Stomach (tissue), 9 donors: ENCODE measurements around the gene SDCCAG8. TPM values are rescaled to one million over a fixed set of nuclear protein-coding genes. Genes with fewer than 3 reads are reported as not detected.
A peak's percentile ranks its signal among the peaks of the same experiment; 100 is the strongest.

Experiments
- DNase-seq, 2 donors: peaks; one replicate each; pipeline versions ENCODE4 v3.0.0 to v3.0.0-alpha.2; 2013 to 2019
- H3K27ac ChIP-seq, 5 donors: fragments of 200-600 bp in 4 of 5; sonication (generic) in 4 of 5; one replicate each; pipeline ENCODE4 v1.5.1; 2013 to 2019; ENCODE audit warnings: mild to moderate bottlenecking in 1 of 5, moderate library complexity in 1 of 5
- H3K27me3 ChIP-seq, 3 donors: fragments of 200-600 bp; sonication (generic); one replicate each; pipeline ENCODE4 v1.5.1; 2017 to 2019; ENCODE audit warnings: mixed run types in 1 of 3
- H3K36me3 ChIP-seq, 4 donors: fragments of 200-600 bp; sonication (generic); 1 replicate in 3 of 4; 2 replicates in 1 of 4; pipeline ENCODE4 v1.5.1; 2016 to 2019
- H3K4me1 ChIP-seq, 4 donors: fragments of 200-600 bp; sonication (generic); one replicate each; pipeline ENCODE4 v1.5.1; 2016 to 2019
- H3K4me3 ChIP-seq, 4 donors: fragments of 200-600 bp; sonication (generic) in 3 of 4; one replicate each; pipeline ENCODE4 v1.5.1; 2016 to 2019; ENCODE audit warnings: mild to moderate bottlenecking in 1 of 4
- H3K9me3 ChIP-seq, 4 donors: fragments of 200-600 bp; sonication (generic); one replicate each; pipeline ENCODE4 v1.5.1; 2016 to 2019
- EP300 ChIP-seq: sonication (generic); formaldehyde crosslinking; IDR thresholded peaks from one replicate; pipeline ENCODE4 v1.6.1; 2017; ENCODE audit warnings: antibody characterized with exemption
- POLR2A ChIP-seq, 4 donors: fragments of 450-650 bp; IDR thresholded peaks; one replicate each; pipeline ENCODE4 v1.6.1; 2016; ENCODE audit warnings: antibody characterized with exemption in 4 of 4, control low read depth in 2 of 4, mild to moderate bottlenecking in 1 of 4, moderate library complexity in 1 of 4
- POLR2AphosphoS5 ChIP-seq, 3 donors: sonication (generic); formaldehyde crosslinking; IDR thresholded peaks; one replicate each; pipeline ENCODE4 v1.6.1; 2016; ENCODE audit warnings: antibody characterized with exemption in 3 of 3
- WGBS, 5 donors: extraction: QIAGEN DNeasy Blood & Tissue Kit in 3 of 5; methylation state at CpG; one replicate each; pipeline versions ENCODE4 v1.1.5 to v1.1.7; 2013 to 2018; 5-methylcytosine and 5-hydroxymethylcytosine counted together
- intact Hi-C: fragments of 100-400 bp; cut with DNase I; formaldehyde crosslinking; loops from one replicate; pipeline ENCODE4 v1.15.1; 2023; ENCODE audit warnings: low total_unique reads
- polyA plus RNA-seq, 3 donors: library from polyadenylated mRNA; stranded (reverse); fragments of 200-250 nt; gene quantifications; one replicate each; pipeline ENCODE4 v1.2.3, GENCODE V29; 2013
- total RNA-seq, 5 donors: library from RNA; depleted of rRNA; stranded (reverse); fragments of >200 nt; gene quantifications; one replicate each; pipeline versions ENCODE4 v1.1.0 to v1.2.3, GENCODE V29; 2014 to 2016
- TF ChIP-seq, protein P1 (sequence below), 7 experiments: fragments of 450-650 bp in 4 of 7; fragments of 200-600 bp in 3 of 7; sonication (generic) in 3 of 7; IDR thresholded peaks; one replicate each; pipeline ENCODE4 v1.5.1; 2016 to 2019; ENCODE audit warnings: antibody characterized with exemption in 7 of 7, control low read depth in 2 of 7, mild to moderate bottlenecking in 1 of 7
- donor health status: healthy with polysubstance abuse.
- donor health status: Bipolar disorder and iron deficiency.
- donor health status: healthy.

SDCCAG8 gene
- total and polyA plus RNA-seq, 8 donors, result 16.3 to 184 (median 24.5) TPM

GRCh38 chr1:243477731-243478290, 222.0 kb downstream of the SDCCAG8 start:
- no peak for DNase-seq
- H3K36me3 ChIP-seq, result peaks cover 0 to 18% (median 2%) of the 10 kb centered on the region in 4 donors
- no peak overlapping the region for H3K4me3 ChIP-seq
- H3K4me1 ChIP-seq, result peaks cover 4 to 26% (median 15%) of the 10 kb centered on the region in 4 donors
- no peaks in the 10 kb centered on the region for H3K9me3 ChIP-seq
- intact Hi-C loops, result no loop called here
- 88 to 96% (median 94%) methylated on average over 7 of the region's 7 CpGs for WGBS, 5 donors
- no peaks in the 10 kb centered on the region for H3K27me3 ChIP-seq
- TF ChIP-seq POLR2AphosphoS5 (IDR thresholded peaks at IDR 0.05) (no peak), EP300 (no peak), POLR2A (IDR thresholded peaks at IDR 0.05) (no peak)
- TF ChIP-seq, protein P1, sequence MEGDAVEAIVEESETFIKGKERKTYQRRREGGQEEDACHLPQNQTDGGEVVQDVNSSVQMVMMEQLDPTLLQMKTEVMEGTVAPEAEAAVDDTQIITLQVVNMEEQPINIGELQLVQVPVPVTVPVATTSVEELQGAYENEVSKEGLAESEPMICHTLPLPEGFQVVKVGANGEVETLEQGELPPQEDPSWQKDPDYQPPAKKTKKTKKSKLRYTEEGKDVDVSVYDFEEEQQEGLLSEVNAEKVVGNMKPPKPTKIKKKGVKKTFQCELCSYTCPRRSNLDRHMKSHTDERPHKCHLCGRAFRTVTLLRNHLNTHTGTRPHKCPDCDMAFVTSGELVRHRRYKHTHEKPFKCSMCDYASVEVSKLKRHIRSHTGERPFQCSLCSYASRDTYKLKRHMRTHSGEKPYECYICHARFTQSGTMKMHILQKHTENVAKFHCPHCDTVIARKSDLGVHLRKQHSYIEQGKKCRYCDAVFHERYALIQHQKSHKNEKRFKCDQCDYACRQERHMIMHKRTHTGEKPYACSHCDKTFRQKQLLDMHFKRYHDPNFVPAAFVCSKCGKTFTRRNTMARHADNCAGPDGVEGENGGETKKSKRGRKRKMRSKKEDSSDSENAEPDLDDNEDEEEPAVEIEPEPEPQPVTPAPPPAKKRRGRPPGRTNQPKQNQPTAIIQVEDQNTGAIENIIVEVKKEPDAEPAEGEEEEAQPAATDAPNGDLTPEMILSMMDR (IDR thresholded peaks at IDR 0.05), result no peak
- no peak overlapping the region for H3K27ac ChIP-seq

DNA sequence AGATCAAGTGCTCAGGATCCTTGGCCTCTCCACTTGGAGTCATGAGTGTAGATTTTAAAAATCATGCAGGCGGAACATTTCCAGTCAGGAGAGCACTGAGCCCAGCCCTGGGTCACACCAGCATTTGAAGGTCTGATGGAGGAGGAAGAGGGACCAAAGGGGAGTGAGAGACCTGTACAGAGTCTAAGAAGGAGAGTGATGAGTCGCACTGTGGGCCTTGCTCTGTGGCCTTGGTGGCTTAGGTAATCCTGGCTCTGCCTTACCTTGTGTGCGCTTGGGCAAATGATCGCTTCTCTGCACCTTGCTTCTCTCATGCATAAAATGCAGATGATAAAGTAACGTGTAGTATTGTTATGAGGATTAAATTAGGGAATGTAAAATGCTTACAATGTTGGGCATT, 225.3 kb downstream of the SDCCAG8 start:
- Histone ChIP-seq H3K4me1 (peaks cover 0 to 18% (median 16%) of the 10 kb centered on the region in 4 donors), H3K9me3 (no peaks in the 10 kb centered on the region), H3K36me3 (peaks cover 0 to 4% (median 0%) of the 10 kb centered on the region in 4 donors), H3K4me3 (no peak overlapping the region), H3K27me3 (no peaks in the 10 kb centered on the region), H3K27ac (no peak overlapping the region)
- intact Hi-C loops, result no loop called here
- DNase-seq, result no peak
- 92 to 98% (median 96%) methylated on average over 5 of the region's 5 CpGs for WGBS, 5 donors
- TF ChIP-seq POLR2A (IDR thresholded peaks at IDR 0.05), result no peak
- TF ChIP-seq EP300, result no peak
- TF ChIP-seq, protein P1 (IDR thresholded peaks at IDR 0.05), result no peak
- TF ChIP-seq POLR2AphosphoS5 (IDR thresholded peaks at IDR 0.05), result no peak

DNA sequence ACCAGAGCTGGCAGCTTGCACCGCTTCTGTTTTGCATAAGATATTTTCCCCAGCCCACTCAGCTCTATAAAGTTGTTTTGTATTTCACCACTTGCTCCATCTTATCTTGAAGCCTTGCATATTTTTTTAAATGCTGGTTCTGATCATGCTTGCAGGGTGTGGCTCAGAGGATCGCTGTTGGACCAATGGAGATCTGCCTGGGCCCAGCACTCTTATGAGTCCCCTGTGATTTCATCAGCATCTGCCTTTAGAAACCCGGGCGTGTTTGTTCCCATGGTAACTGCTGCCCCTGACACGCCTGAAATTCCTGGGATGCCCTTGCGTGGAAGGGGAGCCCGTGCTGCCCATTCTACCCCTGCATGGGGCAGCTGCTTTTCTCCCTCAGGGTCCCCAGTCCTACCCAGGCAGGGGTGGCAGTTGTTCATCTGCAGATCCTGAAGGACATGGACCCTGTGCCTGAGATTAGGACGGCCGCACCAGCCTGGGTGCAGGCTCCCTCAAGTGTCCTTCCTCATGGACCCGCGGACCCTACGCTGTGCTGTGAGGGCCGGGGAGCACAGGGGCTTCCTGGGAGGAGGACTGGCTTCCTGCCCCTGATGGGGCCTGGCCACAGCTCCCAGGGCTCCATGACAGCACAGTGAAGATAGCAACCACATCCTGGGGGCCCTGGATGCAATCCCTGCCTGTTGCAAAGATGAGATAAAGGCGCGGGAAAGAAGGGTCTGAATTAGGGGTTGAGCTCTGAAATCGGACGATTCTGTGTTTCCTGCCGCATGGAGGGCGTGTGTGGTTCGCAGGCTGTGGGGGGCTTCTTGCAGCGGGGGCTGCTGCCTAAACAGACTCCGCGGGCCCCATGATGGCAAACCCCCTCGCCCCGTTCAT, 226.5 kb downstream of the SDCCAG8 start:
- peak overlapping the region; percentile 39 to 51 (median 45) for H3K4me3 ChIP-seq
- intact Hi-C loops, result no loop called here
- peak in 1 of 2 donors; percentile 60 for DNase-seq
- peak overlapping the region in 1 of 5 donors; percentile 64 for H3K27ac ChIP-seq
- peaks cover 0 to 18% (median 16%) of the 10 kb centered on the region in 4 donors for H3K4me1 ChIP-seq
- TF ChIP-seq POLR2AphosphoS5 (IDR thresholded peaks at IDR 0.05), result no peak
- no peak for TF ChIP-seq EP300
- TF ChIP-seq, protein P1 (IDR thresholded peaks at IDR 0.05), result no peak
- TF ChIP-seq POLR2A (IDR thresholded peaks at IDR 0.05), result no peak
- 37 to 48% (median 46%) methylated on average over 23 to 25 of the region's 25 CpGs for WGBS, 5 donors
- H3K9me3 ChIP-seq, result no peaks in the 10 kb centered on the region
- H3K27me3 ChIP-seq, result no peaks in the 10 kb centered on the region
- H3K36me3 ChIP-seq, result no peaks in the 10 kb centered on the region

DNA sequence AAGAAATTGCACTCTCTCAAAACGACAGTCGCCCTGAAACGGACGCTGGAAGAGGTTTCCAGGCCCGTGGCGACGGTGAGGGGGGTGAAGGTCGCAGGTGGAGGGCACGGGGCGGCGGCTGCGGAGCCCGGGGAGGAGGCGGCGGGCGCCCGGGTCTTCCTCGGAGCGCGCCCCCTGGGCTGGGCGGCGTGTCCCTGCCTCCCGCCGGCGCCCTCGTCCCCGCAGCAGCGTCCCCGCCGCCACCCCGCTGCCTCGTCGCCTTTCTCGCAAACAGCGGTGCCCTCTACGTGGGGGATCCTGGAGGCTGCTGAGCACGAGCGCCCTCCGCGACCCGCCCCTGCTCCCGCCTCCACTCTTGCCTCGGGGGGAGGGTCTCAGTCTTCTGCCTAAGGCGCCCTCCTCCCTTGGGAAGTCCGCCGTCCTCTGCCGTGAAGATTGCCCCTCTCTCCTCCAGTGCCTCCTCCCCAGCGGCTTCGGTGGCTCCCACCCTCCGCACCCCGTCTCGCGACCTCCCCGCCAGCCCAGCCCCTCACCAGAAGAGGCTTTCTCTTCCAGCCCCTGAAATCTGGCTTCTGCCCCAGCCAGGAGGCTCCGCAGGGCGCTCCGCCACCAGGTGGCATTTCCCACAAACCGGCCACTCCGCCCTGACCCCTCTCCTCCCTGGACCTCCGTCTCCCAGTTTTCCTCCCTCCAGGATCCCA, 227.4 kb downstream of the SDCCAG8 start:
- Histone ChIP-seq H3K27me3 (no peaks in the 10 kb centered on the region), H3K9me3 (no peaks in the 10 kb centered on the region), H3K4me1 (peaks cover 0 to 18% (median 16%) of the 10 kb centered on the region in 4 donors), H3K27ac (peak overlapping the region in 2 of 5 donors; percentile 25 to 64), H3K36me3 (no peaks in the 10 kb centered on the region), H3K4me3 (peak overlapping the region; percentile 39 to 51 (median 45))
- intact Hi-C loops, result no loop called here
- WGBS, 5 donors, result 17 to 27% (median 24%) methylated on average over 44 to 60 of the region's 60 CpGs
- peak in 1 of 2 donors; percentile 60 for DNase-seq
- TF ChIP-seq POLR2AphosphoS5 (IDR thresholded peaks at IDR 0.05) (no peak), POLR2A (IDR thresholded peaks at IDR 0.05) (no peak), EP300 (no peak)
- TF ChIP-seq, protein P1 (IDR thresholded peaks at IDR 0.05), result no peak
